ENCODE measurements around the gene TBC1D3I.
"Not testable (repeated sequence)": the region's sequence is repeated elsewhere in the genome, so short reads cannot be mapped to it uniquely, and the experiment has no call there.

TBC1D3I gene

DNA sequence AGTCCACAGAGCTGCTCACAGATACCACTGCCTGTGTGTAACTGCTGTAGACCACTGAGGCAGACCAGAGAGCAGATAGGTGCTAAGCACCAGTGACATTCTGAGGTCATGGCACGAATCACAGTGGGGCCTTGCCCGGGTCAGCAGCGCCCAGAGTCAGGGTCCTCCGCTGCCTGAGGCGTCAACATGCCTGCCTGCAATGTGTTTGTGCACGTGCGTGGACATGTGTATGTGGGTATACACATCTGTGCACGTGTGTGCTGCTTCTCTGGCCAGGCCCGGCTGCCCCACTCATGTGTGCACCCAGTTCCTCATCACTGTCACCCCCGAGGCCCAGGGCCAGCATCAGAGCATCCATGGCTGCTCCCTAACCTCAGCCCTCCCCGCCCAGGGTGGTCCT lies at the start of gene TBC1D3I:
Gene TBC1D3I, minus strand, starts transcription at position 101 of the 400 bp plus-strand sequence. CDS start 1,585 bp downstream, outside the sequence.
- DNase-seq, result not testable (repeated sequence)

DNA sequence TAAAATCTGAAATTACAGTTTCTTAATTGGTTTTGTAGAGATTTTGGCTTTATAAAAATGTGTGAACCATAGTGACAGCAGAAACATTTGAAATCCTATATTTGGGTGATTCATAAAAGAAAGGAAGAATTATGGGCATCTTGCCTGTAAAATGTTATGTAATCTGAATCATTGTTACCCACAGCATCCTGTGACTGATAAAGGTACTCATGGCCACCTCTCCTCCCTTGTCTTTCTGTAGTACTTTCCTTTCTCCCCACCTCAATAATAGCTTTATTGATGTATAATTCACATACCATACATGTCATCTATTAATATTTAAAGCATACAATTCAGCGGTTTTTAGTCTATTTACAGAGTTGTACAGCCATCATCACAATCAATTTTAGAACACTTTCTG lies 30.8 kb upstream of the TBC1D3I start:
- DNase-seq, result not testable (repeated sequence)

DNA sequence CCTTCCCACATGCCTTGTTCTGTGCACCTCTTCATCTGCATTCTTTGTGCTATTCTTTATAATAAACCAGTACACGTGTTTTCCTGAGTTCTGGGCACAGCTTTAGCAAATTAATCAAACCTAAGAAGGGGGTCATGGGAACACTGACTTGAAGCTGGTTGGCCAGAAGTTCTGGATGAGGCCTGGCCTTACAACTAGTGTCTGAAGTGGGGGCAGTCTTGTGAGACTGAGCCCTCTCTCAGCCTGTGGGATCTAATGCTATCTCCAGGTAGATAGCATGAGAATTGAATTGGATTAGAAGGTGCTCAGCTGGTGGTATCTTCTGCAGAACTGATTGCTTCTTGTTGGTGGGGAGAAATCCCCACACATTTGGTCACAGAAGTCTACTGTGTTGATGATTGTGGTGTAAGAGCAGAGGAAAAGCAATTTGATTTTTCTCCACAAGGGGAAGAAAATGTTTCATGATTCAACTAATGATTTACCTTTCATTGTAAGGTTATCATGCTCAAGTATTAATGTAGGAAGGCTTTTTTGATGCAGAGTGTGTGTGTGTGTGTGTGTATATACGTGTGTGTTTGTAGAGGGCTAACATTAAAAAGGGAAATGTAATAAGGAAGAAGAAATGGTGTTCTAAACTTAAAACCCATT lies 25.7 kb upstream of the TBC1D3I start:
- DNase-seq, result not testable (repeated sequence)

DNA sequence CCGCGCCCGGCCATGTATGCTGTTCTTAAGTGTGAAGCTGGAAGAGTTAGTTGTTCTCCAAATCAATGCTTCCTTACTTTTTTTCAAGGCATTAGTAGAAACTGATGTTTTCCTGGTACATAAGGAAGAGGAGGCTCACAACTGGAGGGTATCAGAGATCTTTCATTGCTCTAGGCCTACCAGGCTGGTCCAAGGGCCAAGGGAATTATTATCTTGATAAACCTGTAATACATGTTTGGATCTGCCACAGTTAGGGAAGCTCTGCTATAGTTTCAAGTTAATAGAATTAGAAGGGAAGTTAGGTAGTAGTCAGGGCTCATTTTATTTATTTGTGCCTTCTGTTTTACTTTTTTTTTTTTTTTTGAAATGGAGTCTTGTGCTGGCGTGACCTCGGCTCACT lies 19.8 kb upstream of the TBC1D3I start:
- DNase-seq, result not testable (repeated sequence)

DNA sequence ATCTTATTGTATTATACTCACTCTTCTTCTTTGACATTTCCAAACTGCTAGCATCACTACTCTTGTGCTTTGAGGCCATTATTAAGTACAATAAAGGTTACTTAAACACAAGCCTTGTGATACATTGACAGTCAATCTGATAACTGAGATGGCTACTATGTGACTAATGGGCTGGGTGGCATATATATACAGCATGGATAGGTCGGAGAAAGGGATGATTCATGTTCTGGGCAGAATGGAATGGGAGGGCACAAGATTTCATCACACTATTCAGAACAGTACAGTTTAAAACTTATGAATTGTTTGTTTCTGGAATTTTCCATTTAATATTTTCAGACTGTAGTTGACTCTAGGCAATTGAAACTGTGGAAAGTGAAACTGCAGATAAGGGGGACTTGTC lies 18.9 kb upstream of the TBC1D3I start:
- DNase-seq, result not testable (repeated sequence)

DNA sequence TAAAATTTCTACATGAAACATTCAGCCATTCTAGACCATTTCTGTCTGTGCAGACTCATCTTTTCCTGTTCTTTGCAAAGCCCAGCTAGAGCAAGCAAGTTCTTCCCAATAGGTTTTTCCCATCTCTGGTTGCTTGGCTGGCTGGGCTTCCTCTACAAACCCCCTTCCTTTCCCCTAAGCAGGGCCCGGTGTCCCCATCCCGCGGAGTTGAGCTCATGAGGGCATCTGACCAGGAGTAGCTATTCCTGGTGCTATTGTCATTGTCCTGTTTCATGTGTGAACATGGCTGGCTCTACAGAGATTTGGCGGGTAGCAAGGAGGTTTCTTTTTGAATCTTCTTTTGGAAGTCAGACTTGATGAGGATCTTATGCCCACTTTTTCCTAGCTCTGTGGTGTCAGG lies 22.3 kb downstream of the TBC1D3I start:
- DNase-seq, result not testable (repeated sequence)

DNA sequence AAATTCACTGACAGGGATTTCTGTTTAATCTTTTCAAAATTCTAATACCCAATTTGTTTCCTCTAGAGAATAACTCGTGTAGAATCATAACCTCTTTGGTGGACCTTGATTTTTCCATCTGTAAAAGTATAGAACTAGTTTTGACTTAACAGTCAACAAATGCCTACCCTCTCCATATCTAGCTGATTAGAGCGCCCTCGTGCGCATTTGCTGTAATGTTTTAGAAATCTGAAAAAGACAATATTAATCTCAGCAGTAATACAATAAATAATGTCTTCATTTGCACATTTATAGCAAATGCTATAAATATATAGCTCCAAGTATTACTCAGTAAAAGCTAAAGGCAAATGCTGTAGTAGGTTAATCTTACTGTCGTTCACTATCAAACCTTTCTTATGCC lies 34.7 kb downstream of the TBC1D3I start:
- DNase-seq, result not testable (repeated sequence)

DNA sequence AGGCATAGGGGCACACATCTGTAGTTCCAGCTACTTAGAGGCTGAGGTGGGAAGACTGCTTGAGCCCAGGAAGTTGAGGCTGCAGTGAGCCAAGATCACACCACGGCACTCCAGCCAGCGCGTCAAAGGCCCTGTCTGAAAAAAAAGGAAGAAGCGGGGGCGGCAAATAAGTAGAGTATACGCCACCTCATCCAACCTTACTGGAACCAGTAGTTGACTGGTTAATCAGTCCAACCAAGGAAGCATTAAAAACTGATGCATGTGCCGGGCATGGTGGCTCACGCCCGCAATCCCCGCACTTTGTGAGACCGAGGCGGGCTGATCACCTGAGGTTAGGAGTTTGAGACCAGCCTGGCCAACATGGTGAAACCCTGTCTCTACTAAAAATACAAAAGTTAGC lies 41.4 kb downstream of the TBC1D3I start:
- not testable (repeated sequence) for DNase-seq

DNA sequence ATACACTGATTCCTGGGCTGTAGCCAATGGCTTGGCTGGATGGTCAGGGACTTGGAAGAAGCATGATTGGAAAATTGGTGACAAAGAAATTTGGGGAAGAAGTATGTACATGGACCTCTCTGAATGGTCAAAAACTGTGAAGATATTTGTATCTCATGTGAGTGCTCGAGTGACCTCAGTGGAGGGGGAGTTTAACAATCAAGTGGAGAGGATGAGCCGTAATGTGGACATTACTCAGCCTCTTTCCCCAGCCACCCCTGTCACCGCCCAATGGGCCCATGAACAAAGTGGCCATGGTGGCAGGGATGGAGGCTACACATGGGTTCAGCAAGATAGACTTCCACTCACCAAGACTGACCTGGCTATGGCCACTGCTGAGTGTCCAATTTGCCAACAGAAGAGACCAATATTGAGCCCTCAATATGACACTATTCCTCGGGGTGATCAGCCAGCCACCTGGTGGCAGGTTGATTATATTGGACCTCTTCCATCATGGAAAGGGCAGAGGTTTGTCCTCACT lies 42.7 kb downstream of the TBC1D3I start:
- not testable (repeated sequence) for DNase-seq

DNA sequence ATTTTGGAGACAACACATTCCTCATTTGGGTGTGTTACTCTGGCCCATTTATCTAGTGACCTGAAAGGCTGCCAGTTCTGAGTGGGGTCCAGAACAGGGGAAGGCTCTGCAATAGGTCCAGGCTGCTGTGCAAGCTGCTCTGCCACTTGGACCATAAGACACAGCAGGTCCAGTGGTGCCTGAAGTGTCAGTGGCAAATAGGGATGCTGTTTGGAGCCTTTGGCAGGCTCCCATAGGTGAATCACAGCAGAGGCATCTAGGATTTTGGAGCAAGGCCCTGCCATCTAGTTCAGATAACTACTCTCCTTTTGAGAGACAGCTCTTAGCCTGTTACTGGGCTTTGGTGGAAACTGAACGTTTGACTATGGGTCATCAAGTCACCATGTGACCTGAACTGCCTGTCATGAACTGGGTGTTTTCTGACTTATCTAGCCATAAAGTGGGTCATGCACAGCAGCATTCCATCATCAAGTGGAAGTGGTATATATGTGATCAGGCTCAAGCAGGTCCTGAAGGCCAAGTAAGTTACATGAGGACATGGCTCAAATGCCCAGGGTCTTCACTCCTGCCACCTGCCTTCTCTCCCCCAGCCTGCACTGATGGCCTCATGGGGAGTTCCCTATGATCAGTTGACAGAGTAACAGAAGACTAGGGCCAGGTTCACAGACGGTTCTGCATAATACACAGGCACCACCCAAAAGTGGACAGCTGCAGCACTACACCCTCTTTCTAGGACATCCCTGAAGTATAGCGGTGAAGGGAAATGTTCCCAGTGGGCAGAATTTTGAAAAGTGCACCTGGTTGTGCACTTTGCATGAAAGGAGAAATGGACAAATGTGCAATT lies 43.4 kb downstream of the TBC1D3I start:
- not testable (repeated sequence) for DNase-seq

DNA sequence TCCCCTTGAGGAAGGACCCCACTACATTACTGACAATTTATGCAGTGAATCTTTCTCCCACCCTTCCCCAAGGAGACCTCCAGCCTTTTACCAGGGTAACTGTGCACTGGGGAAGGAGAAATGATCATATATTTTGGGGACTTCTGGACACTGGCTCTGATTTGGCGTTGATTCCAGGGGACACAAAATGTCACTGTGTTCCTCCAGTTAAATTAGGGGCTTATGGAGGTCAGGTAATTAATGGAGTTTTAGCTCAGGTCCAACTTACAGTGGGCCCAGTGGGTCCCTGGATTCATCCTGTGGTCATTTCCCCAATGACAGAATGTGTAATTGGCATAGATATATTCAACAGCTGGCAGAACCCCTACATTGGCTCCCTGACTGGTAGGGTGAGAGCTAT lies 44.8 kb downstream of the TBC1D3I start:
- not testable (repeated sequence) for DNase-seq

DNA sequence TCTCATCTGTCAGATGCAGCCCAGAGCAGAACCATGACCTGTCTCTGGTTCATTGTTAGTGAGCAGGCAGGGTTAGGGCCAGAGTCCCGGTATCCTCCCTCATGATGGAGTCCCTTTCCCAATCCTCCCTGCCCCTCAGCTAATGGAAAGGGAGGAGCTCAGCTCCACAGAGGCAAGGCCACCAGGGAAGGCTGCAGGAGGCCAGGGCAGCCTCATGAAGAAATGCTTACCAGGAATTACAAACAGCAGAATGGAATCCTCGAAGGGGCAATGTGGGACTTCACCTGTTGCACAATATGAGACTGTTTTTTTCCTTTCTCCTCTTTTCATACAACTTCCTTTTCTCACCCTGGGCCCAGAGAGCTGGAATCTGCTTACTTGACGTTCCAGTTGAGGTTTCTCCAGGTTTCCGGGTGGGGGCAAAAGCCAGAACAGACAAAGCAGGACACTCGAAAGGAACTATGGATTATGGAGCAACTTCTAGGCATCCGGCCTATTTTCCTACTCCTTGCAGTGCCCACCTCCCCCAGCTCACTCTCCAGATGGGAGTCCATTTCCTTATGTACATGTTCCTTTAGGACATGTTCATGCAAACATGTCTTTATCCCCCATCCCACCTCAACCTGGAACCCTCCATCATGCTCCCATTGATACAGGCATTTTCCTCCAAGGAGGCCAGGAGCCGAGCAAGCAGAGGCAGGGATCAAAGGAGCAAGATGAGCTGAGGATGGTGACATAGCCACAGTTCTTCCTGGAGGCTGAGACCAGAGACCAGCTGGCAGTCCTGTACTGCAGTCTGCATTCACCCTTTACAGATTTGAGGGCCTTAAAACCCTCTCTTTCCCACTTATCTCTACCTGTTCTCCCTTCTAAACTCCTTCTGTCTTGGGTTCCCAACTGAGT lies 48.7 kb downstream of the TBC1D3I start:
- DNase-seq, result not testable (repeated sequence)

DNA sequence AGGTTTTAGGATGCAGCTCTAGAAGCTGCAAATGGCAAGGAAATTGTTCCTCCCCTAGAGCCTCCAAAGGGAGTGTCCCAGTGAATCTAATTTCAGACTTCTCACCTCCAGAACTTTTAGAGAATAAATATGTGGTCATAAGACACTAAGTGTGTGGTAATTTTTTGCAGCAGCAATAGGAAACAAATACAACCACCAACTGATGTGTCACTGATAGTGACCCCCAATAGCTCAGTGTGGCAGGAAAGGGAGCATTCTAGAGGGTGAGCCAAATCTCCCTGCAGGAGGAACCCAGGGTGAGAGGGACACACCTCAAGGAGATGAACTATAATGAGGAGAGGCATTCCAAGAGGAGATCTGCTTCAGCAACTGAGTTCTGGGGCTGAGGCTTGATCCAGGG lies 49.5 kb downstream of the TBC1D3I start:
- DNase-seq, result no peak

DNA sequence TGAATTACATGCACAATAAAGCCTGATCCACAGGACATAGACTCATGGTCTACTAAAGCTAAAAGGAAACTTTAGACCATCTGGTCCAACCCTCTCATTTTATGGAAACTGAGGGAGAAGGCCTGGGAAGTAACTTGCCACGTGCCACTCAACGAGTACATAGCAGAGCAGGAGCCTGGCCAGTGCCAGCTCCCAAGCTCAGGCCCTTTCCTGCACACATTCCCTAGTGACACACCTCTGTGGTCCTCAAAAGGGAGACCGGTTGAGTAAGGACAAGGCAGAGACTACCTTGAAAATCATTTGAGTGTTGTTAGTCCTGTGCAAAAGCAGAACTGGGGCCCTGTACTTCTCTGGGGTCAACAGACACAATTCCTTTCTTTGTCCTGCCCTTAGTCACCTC lies 50.7 kb downstream of the TBC1D3I start:
- DNase-seq, result no peak

DNA sequence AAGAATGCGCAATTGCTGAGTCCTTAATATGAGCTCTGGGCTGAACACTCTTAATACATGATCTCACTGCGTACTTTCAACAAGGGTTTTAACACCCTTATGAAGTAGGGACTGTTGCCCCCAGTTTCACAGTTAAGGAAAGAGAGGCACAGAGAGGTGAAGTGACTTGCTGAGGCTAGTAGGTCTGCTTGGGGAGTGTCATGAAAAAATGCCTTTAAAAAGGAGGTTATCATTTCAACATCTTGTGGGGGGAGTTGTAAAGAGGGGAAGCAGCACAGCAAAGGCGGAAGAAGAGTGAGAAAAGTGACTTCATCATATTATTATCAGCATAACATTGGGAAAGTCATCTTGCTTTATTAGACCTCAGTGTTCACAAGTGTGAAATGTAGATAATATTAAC lies 51.4 kb downstream of the TBC1D3I start:
- DNase-seq, result no peak

DNA sequence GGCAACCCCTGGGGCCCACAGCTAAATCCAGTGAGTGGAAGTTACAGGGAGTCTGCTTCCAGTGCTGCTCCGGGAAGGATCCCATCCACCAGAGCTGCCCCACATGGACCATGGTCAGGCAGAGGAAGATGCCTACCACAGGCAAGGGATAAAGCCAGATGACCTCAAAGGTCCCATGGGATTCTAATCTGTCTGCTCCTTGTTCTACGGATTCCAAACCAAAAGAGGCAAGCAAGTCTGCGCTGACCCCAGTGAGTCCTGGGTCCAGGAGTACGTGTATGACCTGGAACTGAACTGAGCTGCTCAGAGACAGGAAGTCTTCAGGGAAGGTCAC lies 52.1 kb downstream of the TBC1D3I start:
- no peak for DNase-seq

DNA sequence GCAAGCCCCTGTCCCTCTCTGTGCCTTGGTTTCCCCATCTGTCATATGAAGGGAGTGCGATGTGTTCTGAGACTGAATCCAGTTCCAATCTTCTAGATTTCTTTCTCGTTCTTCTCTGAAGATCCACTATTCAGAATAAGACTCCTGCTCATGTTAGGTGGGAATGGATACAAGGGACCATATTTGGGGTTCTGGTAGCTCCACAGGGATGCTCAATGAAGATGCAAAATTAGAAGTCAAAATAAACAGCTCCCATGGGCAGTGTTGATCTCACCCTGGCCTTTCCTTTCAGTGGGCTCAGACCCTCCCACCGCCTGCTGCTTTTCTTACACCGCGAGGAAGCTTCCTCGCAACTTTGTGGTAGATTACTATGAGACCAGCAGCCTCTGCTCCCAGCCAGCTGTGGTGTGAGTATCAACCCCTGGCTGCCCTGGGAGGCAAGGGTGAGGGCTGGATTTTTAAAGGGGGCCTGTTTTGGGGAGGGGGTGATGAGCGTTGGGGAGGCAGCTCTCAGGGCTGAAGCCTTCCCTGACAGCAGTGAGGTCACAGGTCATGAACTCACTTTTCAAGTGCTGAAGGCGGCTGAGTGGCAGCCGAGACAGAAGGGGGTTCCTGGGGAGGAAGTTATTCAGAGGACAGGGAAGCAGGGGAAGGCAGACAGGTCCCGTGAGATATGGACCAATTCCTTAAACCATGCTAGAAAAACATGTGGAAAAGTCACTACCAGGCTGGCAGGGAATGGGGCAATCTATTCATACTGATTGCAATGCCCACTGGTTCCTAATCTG lies 52.7 kb downstream of the TBC1D3I start:
- not testable (repeated sequence) for DNase-seq

DNA sequence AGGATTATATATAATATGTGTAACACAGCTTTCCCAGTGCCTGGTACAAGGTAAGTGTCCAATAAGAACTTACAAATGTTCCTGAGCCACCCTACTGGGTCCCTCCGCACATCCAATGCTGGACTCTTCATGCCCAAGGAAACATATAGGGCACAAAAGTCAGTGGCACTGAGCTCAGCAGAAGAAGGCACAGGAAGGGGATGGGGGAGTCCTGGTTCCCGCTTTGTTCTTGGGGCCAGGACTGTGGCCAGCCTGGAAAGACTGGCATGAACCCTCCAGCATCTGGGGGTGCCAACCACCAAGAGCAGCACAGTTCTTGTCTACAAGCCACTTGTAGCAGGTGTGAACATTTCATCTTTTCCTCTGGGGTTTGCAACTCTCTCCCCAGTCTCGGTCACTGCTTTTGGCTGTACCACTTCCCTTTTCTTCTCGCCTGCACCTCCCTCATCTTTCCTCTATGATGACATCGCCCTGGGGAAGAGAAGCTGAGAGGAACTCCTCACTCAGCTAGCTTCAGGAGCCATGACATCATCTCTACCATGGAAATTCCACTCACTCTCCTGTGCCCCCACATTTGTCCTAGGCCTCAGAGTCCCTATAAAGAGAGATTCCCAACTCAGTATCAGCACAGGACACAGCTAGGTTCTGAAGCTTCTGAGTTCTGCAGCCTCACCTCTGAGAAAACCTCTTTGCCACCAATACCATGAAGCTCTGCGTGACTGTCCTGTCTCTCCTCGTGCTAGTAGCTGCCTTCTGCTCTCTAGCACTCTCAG lies 53.7 kb downstream of the TBC1D3I start, which contains the start of gene CCL4L2:
Gene CCL4L2, plus strand, starts transcription at position 625 of the 773 bp plus-strand sequence.
- not testable (repeated sequence) for DNase-seq

DNA sequence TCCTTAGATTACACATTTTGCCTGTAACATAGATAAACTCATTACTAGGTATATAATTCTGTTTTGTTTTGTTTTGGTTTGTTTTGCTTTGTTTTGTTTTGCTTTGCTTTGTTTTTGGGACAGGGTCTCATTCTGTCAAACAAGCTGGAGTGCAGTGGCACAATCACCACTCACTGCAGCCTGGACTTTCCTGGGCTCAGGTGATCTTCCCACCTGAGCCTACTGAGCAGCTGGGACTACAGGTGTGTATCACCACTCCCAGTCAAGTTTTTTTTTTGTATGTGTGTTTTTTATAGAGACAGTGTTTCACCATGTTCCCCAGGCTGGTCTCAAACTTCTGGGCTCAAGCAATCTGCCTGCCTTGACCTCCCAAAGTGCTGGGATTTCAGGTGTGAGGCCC lies 54.8 kb downstream of the TBC1D3I start:
- DNase-seq, result no peak

DNA sequence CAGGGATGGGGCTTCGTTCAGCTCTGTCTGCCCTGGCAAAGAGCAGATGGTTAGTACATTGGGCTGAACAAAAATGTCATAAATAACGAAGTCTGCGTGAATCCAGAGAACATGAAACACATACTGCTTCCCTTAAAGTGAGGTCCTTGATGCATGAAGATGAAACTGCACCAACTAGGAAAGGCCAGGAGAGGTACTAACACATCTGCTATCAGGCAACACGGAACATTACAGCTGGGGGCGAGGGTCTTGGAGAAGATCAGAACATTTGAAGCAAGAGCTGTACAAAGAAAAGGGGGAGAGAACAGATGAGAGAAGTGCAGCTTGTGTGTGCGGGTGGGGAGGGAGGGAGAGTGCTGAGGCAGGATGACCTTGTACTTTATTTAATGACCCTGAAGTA lies 57.0 kb downstream of the TBC1D3I start:
- DNase-seq, result not testable (repeated sequence)

DNA sequence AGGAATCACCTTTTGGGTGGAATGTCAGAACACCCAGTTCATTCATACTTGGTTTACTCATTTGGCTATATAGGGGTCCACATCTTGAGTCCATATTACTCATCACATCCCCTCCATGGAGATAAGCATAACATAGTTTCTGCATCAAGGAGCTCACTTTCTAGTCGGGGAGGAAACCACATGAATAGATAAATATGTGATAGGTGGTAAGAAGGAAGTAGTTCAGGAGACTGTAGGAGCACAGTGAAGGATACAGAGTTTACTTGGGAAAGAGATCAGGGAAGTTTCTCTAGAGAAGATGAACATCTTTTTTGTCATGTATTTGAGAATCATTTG lies 57.9 kb downstream of the TBC1D3I start:
- DNase-seq, result not testable (repeated sequence)
